Keratinocyte (primary cell): ENCODE data around the gene TRAF2. TPM values are rescaled to one million over a fixed set of nuclear protein-coding genes. Genes with fewer than 3 reads are reported as not detected.

Source experiments
- DNase-seq: peaks from one replicate; pipeline ENCODE4 v3.0.0-alpha.2; 2011; ENCODE audit warnings: low read depth, missing footprints, low spot score
- FAIRE-seq: peaks from 2 replicates; lab custom pipeline; 2011; peaks lifted over from hg19 to GRCh38; lab: Jason Lieb, UNC
- H2AFZ ChIP-seq: 2 replicates; pipeline ENCODE4 v1.6.0; 2012; ENCODE audit warnings: low read length, control low read depth, inconsistent platforms; ENCODE audit not compliant: control insufficient read depth
- H3K27ac ChIP-seq: 2 replicates; pipeline ENCODE4 v1.5.1; 2011; ENCODE audit warnings: low read length; ENCODE audit not compliant: control insufficient read depth, insufficient read depth
- H3K27me3 ChIP-seq: 3 replicates; pipeline ENCODE4 v1.6.0; 2011; ENCODE audit warnings: low read length; ENCODE audit not compliant: control insufficient read depth, insufficient read depth; ENCODE audit errors: extremely low read depth
- H3K36me3 ChIP-seq, 2 experiments: 2 replicates in 1 of 2; 3 replicates in 1 of 2; pipeline ENCODE4 v1.5.1; 2011; ENCODE audit warnings: low read length in 2 of 2, mild to moderate bottlenecking in 1 of 2; ENCODE audit not compliant: control insufficient read depth in 2 of 2, insufficient read depth in 2 of 2; ENCODE audit errors: extremely low read depth in 1 of 2
- H3K4me1 ChIP-seq: 3 replicates; pipeline ENCODE4 v1.5.1; 2011; ENCODE audit warnings: low read length; ENCODE audit not compliant: control insufficient read depth, insufficient read depth; ENCODE audit errors: extremely low read depth
- H3K4me2 ChIP-seq: 3 replicates; pipeline ENCODE4 v1.6.0; 2011; ENCODE audit warnings: low read depth, low read length; ENCODE audit not compliant: control insufficient read depth, insufficient read depth; ENCODE audit errors: extremely low read depth
- H3K4me3 ChIP-seq, 3 experiments: fragments of 200-600 bp in 1 of 3; sonication (generic) in 1 of 3; 2 replicates in 2 of 3; 3 replicates in 1 of 3; pipeline ENCODE4 v1.5.1; 2011 to 2016; ENCODE audit warnings: low read length in 3 of 3, mild to moderate bottlenecking in 3 of 3, control low read depth in 2 of 3, inconsistent platforms in 1 of 3, low read depth in 1 of 3, mixed read lengths in 1 of 3, mixed run types in 1 of 3, moderate library complexity in 1 of 3; ENCODE audit not compliant: control insufficient read depth in 2 of 3, insufficient read depth in 2 of 3; ENCODE audit errors: extremely low read depth in 1 of 3
- H3K79me2 ChIP-seq: 2 replicates; pipeline ENCODE4 v1.6.0; 2012; ENCODE audit warnings: low read length; ENCODE audit not compliant: control insufficient read depth, insufficient read depth
- H3K9ac ChIP-seq: 3 replicates; pipeline ENCODE4 v1.6.0; 2011; ENCODE audit warnings: low read length; ENCODE audit not compliant: control insufficient read depth, insufficient read depth; ENCODE audit errors: extremely low read depth
- H3K9me1 ChIP-seq: 3 replicates; pipeline ENCODE4 v1.6.0; 2011; ENCODE audit warnings: low read length; ENCODE audit not compliant: control insufficient read depth, insufficient read depth; ENCODE audit errors: extremely low read depth
- H3K9me3 ChIP-seq: 2 replicates; pipeline ENCODE4 v1.5.1; 2012; ENCODE audit warnings: low read depth, low read length; ENCODE audit not compliant: control insufficient read depth
- H4K20me1 ChIP-seq: 3 replicates; pipeline ENCODE4 v1.6.0; 2011; ENCODE audit warnings: low read length; ENCODE audit not compliant: control insufficient read depth, insufficient read depth; ENCODE audit errors: extremely low read depth
- CTCF ChIP-seq, 3 experiments: IDR thresholded peaks in 1 of 3; conservative IDR thresholded peaks in 1 of 3; optimal IDR thresholded peaks in 1 of 3; 2 replicates in 2 of 3; 3 replicates in 1 of 3; pipeline versions ENCODE3 to v1.5.1; 2011; ENCODE audit warnings: low read length in 3 of 3, mild to moderate bottlenecking in 3 of 3, moderate library complexity in 2 of 3, control low read depth in 1 of 3, inconsistent platforms in 1 of 3; ENCODE audit not compliant: insufficient read depth in 2 of 3; ENCODE audit errors: extremely low read depth in 1 of 3
- EZH2 ChIP-seq: IDR thresholded peaks from one replicate; pipeline ENCODE4 v1.6.1; 2012; ENCODE audit warnings: inconsistent platforms, mild to moderate bottlenecking, low read length, moderate library complexity
- dilution Hi-C: fragments of 300-500 bp; cut with MboI; formaldehyde crosslinking; loops from one replicate; pipeline ENCODE4 v1.7.0; 2020; ENCODE audit warnings: low sequenced_read_pairs; ENCODE audit not compliant: extremely low pct_ligation_motif_present
- polyA plus RNA-seq, 5 experiments: library from polyadenylated mRNA; depleted of rRNA in 3 of 5; stranded (reverse) in 3 of 5; stranded (forward) in 1 of 5; unstranded in 1 of 5; fragments of >200 nt; gene quantifications; 1 replicate in 1 of 5; 2 replicates in 3 of 5; 3 replicates in 1 of 5; pipeline versions ENCODE4 v1.2.1 to v1.2.3, GENCODE V29; 2011 to 2012; ENCODE audit warnings: missing spikeins in 2 of 5, low read depth in 1 of 5, low replicate concordance in 1 of 5

Gene TRAF2
- polyA plus RNA-seq, 1 donor (not counting 4 experiments of a cell fraction or from before 2014, with no cell fraction given), result 9.9 TPM

- H3K27me3 ChIP-seq, result no peaks in the 10 kb centered on the region
- H3K9me1 ChIP-seq, result no peaks in the 10 kb centered on the region
- no peak overlapping the region for H2AFZ ChIP-seq
- no peaks in the 10 kb centered on the region for H4K20me1 ChIP-seq
- no peak overlapping the region for H3K4me2 ChIP-seq
- dilution Hi-C loops, result no loop called here
- no peak overlapping the region for H3K27ac ChIP-seq
- FAIRE-seq, result no peak
- DNase-seq, result no peak
- peaks cover 26% of the 10 kb centered on the region for H3K4me1 ChIP-seq
- no peak for TF ChIP-seq CTCF (optimal IDR thresholded peaks at IDR 0.05 in 1 of 3, IDR thresholded peaks at IDR 0.05 in 1 of 3, conservative IDR thresholded peaks at IDR 0.05 in 1 of 3; ENCODE audit: extremely low read depth in 1 of 3, insufficient read depth in 2 of 3, low read length in 3 of 3)
- TF ChIP-seq EZH2, result no peak
- H3K9me3 ChIP-seq, result no peaks in the 10 kb centered on the region
- H3K36me3 ChIP-seq, result peaks cover 16 to 20% of the 10 kb centered on the region in 2 experiments
- peaks cover 68% of the 10 kb centered on the region for H3K79me2 ChIP-seq
- no peak overlapping the region for H3K4me3 ChIP-seq
- no peak overlapping the region for H3K9ac ChIP-seq
These were observed 9.7 kb downstream of the TRAF2 start for GRCh38 chr9:136896027-136896426.

GRCh38 chr9:136898483-136899100 is 12.3 kb downstream of the TRAF2 start:
- no peak for FAIRE-seq
- H3K9ac ChIP-seq, result no peak overlapping the region
- dilution Hi-C loops, result no loop called here
- H3K36me3 ChIP-seq, result peaks cover 14 to 24% of the 10 kb centered on the region in 2 experiments
- no peaks in the 10 kb centered on the region for H3K9me1 ChIP-seq
- H3K27ac ChIP-seq, result no peak overlapping the region
- DNase-seq, result no peak
- no peak overlapping the region for H2AFZ ChIP-seq
- H3K4me1 ChIP-seq, result peaks cover 47% of the 10 kb centered on the region
- no peak overlapping the region for H3K4me3 ChIP-seq
- no peak for TF ChIP-seq EZH2
- TF ChIP-seq CTCF (optimal IDR thresholded peaks at IDR 0.05 in 1 of 3, IDR thresholded peaks at IDR 0.05 in 1 of 3, conservative IDR thresholded peaks at IDR 0.05 in 1 of 3; ENCODE audit: extremely low read depth in 1 of 3, insufficient read depth in 2 of 3, low read length in 3 of 3), result no peak
- H4K20me1 ChIP-seq, result no peaks in the 10 kb centered on the region
- H3K79me2 ChIP-seq, result peaks cover 47% of the 10 kb centered on the region
- H3K4me2 ChIP-seq, result no peak overlapping the region
- no peaks in the 10 kb centered on the region for H3K9me3 ChIP-seq
- no peaks in the 10 kb centered on the region for H3K27me3 ChIP-seq
